Fibroblast of skin of left biceps (primary cell): ENCODE results near the gene ZDHHC8.

Source experiments
- DNase-seq, 2 experiments: peaks; one replicate each; pipeline ENCODE4 v3.0.0-alpha.2; 2013; ENCODE audit warnings: low read depth in 2 of 2

Gene ZDHHC8

DNA sequence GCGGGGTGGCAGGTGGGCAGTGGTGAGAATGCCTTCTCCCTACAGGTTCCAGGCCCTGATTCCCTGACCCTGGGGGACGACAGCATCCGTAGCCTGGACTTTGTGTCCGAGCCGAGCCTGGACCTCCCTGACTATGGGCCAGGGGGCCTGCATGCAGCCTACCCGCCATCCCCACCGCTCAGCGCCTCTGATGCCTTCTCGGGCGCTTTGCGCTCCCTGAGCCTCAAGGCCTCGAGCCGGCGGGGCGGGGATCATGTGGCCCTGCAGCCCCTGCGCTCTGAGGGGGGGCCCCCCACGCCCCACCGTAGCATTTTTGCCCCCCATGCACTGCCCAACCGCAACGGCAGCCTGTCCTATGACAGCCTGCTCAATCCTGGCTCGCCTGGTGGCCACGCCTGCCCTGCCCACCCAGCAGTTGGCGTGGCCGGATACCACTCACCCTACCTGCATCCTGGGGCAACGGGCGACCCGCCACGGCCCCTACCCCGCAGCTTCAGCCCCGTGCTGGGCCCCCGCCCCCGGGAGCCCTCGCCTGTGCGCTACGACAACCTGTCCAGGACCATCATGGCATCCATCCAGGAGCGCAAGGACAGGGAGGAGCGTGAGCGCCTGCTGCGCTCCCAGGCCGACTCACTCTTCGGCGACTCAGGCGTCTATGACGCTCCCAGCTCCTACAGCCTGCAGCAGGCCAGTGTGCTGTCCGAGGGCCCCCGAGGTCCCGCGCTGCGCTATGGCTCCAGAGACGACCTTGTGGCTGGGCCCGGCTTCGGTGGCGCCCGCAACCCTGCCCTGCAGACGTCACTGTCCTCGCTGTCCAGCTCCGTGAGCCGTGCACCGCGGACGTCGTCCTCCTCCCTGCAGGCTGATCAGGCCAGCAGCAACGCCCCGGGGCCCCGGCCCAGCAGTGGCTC lies 11.4 kb downstream of the ZDHHC8 start:
- no peak for DNase-seq

GRCh38 chr22:20143883-20144665 lies 12.5 kb downstream of the ZDHHC8 start:
- DNase-seq = no peak

GRCh38 chr22:20145206-20145831 lies 13.7 kb downstream of the ZDHHC8 start:
- no peak for DNase-seq

- no peak for DNase-seq
Measured at GRCh38 chr22:20145832-20146223, 14.2 kb downstream of the ZDHHC8 start.

GRCh38 chr22:20146777-20147176 lies 15.2 kb downstream of the ZDHHC8 start:
- DNase-seq = no peak

GRCh38 chr22:20147237-20147988 lies 15.8 kb downstream of the ZDHHC8 start:
- DNase-seq = no peak

DNA sequence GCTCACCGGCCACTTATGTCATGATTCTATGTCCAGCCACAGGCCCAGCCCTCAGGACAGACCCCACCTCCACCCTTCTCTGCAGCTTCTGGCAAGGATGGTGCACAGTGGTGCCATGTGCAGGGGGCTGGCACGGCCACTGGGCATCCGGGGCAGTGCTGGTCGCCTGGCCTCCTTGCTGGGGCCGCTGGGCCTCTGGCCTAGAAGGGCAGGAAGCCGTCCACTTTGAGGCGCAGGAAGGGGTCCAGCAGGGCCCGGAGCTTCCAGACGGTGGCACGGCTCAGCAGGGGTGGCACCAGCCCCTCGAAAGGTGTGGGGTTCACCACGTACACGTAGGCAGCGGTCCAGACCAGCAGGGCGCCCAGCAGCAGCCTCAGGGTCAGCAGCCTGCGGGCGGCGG lies 16.8 kb downstream of the ZDHHC8 start:
- DNase-seq = no peak

DNA sequence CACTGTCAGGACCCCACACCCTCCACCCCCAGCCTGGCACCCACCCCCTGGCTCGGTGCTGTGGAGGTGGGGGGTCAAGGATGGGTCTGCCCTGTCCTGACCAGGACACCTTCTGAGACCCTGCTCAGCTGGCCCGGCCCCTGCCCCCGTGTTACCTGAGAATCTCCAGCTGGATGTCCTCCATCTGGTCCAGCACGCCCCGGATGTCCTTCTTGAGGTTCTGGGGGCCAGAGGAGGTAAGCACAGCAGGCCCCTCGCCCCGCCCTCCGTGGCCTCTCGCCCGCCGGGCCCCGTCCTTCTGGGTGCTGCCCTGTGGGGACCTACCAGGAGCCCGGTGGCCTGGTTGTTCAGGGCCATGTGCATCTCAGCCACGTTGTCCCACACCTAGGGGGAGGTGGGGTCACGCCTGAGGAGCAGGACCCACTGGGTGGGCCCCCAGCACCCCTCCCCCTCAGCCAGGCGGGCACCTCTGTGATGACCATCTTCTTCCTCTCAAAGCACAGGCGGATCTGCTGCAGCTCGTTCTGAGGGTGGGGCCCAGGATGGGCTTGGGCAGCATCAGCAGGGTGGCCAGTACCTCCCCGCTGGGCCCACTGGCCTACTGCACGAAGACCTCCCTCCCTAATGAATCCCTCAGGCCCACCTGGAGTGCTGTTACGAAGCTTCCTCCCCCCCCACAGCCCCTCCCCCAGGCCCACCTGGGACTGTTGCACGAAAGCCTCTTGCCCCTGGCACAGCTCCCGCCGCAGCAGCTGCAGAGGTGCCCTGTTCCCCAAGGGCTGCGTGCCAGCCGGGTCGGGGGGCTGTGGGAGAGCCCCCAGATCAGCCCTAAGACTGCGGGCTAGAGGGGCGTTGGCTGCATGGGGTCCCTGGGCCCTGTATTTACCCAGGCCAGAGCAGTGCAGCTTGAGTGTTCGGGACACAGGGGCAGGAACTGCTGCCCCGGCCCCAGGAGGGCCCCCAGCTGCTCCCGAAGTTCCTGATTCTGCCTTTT lies 17.9 kb downstream of the ZDHHC8 start:
- no peak for DNase-seq

GRCh38 chr22:20150381-20151275 lies 19.0 kb downstream of the ZDHHC8 start, which contains the start of gene CCDC188:
CCDC188 (minus strand) TSS chr22:20151055; CDS start chr22:20150986, 69 bp downstream.
- no peak for DNase-seq

DNA sequence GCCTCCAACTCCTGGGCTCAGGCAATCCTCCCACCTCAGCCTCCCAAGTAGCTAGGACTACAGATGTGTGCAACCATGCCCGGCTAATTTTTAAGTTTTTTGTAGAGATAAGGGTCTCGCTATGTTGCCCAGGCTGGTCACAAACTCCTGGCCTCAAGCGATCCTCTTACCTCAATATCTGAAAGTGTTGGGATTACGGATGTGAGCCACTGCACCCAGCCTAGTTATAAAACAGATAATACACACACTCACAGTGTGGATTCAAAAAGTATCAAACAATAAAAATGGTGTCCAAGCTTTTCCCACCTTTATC lies 19.6 kb downstream of the ZDHHC8 start:
- DNase-seq = no peak

DNA sequence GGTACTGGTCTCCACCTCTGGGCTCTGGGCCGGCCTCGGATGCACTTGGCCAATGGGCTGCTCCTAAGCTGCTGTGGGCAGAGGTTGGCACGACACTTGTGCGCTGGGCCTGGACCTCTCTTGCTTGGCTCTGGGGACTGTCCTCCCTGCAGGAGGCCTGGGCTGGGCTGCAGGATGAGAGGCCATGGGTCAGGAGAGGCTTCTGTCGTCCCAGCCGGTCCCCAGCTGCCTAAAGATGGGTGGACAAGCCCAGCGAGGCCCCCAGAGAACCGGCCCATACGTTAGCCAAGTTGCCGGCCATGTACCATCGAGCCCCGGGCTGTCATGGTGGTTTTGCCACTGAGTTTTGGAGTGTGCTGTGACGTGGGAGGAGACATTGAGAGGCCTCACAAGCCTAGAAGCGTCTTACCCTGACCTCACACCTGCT lies 20.9 kb downstream of the ZDHHC8 start:
- DNase-seq = no peak

GRCh38 chr22:20153945-20154344 lies 22.3 kb downstream of the ZDHHC8 start:
- no peak for DNase-seq

DNA sequence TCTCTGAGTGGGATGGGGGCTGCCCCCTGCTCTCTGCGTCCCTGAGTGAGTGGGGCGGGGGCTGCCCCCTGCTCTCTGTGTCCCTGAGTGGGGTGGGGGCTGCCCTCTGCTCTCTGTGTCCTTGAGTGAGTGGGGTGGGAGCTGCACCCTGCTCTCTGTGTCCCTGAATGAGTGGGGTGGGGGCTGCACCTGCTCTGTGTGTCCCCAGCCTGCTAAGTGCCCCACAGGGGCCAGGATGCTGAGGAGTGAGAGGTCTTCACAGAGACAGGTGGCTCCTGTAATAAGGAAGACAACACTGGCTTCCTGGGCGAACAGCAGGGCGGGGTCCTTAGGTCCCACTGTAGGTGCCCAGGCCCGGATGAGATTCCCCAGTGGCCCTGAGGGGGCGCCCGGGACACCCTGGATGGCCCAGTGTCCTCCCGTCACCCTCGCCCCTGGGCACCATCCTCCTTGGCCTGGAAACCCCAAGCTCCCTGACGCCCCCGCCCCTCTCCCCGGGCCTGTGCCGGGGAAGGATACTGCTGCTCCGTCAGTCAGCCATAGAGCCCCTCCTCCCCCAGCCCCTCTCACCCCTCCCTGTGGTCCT lies 23.1 kb downstream of the ZDHHC8 start:
- no peak for DNase-seq

- DNase-seq = no peak
Measured at GRCh38 chr22:20155330-20156041, 23.9 kb downstream of the ZDHHC8 start.

- no peak for DNase-seq
Measured at GRCh38 chr22:20156042-20156389, 24.4 kb downstream of the ZDHHC8 start.

DNA sequence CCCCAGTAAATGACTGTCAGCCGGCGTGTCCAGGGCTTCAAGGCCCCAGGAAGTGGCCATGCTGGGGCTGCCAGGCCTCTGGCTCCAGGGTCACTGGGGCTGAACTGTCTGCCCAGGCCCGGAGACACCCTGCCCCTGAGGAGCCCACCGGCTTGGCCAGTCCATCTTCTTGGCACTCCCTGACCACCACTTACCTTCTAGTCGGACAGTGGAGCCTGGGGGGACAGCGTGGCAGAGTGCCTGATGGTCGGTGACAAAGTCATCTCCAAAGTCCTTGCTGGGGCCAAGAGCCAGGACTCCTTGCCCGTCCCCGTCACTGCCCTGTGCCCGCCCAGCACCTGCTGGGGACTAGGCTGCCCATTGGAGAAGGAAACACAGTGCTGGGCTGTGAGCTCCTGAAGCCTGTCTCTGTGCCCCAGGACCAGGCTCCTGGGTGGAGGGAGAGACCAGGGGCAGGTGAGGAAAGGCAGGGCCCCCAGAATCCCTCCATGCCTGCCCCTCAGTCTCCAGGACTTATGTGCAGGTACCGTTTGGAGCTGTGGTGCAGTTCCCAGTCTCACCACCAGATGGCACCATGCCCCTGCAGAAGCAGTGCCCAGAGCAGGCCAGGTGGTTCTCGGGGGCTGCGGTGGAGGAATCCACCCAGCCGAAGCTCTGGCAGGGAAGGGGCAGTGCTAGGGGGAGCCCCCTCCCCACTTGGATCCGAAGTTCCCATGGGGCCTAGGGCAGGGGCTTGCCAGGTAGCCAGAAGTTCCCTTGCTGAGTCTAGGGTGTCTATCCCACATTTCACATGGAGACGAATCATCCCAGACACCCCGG lies 25.2 kb downstream of the ZDHHC8 start:
- peak in 1 of 2 experiments; percentile 25 for DNase-seq

- no peak for DNase-seq
Measured at GRCh38 chr22:20157430-20158183, 26.0 kb downstream of the ZDHHC8 start.
